Ecto neural progenitor cell (in vitro differentiated cells): ENCODE data around the gene AHCYL2.
"Not testable (repeated sequence)": the region's sequence is repeated elsewhere in the genome, so short reads cannot be mapped to it uniquely, and the experiment has no call there.

Source experiments
- DNase-seq: peaks from one replicate; pipeline ENCODE4 v3.0.0-alpha.2; 2018; ENCODE audit warnings: low spot score

The AHCYL2 gene

GRCh38 chr7:129292861-129293260 is 68.0 kb downstream of the AHCYL2 start:
- no peak for DNase-seq

- DNase-seq = no peak
Measured at GRCh38 chr7:129295015-129295423, 70.2 kb downstream of the AHCYL2 start.

- DNase-seq = no peak
Measured at GRCh38 chr7:129298268-129298893, 73.6 kb downstream of the AHCYL2 start.

GRCh38 chr7:129299889-129300288 is 75.1 kb downstream of the AHCYL2 start:
- no peak for DNase-seq

GRCh38 chr7:129300299-129300698 is 75.5 kb downstream of the AHCYL2 start:
- DNase-seq = not testable (repeated sequence)

GRCh38 chr7:129307592-129307991 is 82.8 kb downstream of the AHCYL2 start:
- no peak for DNase-seq

GRCh38 chr7:129308047-129308446 is 83.2 kb downstream of the AHCYL2 start:
- no peak for DNase-seq

GRCh38 chr7:129311429-129311828 is 86.6 kb downstream of the AHCYL2 start:
- DNase-seq = no peak

GRCh38 chr7:129313282-129313681 is 88.5 kb downstream of the AHCYL2 start:
- no peak for DNase-seq

- no peak for DNase-seq
Measured at GRCh38 chr7:129315960-129316359, 91.1 kb downstream of the AHCYL2 start.

GRCh38 chr7:129317450-129317849 is 92.6 kb downstream of the AHCYL2 start:
- DNase-seq = no peak

- DNase-seq = no peak
Measured at GRCh38 chr7:129327076-129327475, 102.2 kb downstream of the AHCYL2 start.

GRCh38 chr7:129332254-129333035 is 107.6 kb downstream of the AHCYL2 start:
- no peak for DNase-seq

GRCh38 chr7:129334473-129334872 is 109.6 kb downstream of the AHCYL2 start:
- no peak for DNase-seq

GRCh38 chr7:129338450-129338849 is 113.6 kb downstream of the AHCYL2 start:
- DNase-seq = no peak

- DNase-seq = no peak
Measured at GRCh38 chr7:129341212-129341611, 116.4 kb downstream of the AHCYL2 start.

GRCh38 chr7:129341816-129342806 is 117.3 kb downstream of the AHCYL2 start:
- no peak for DNase-seq

- no peak for DNase-seq
Measured at GRCh38 chr7:129343099-129343700, 118.4 kb downstream of the AHCYL2 start.

- no peak for DNase-seq
Measured at GRCh38 chr7:129347330-129347729, 122.5 kb downstream of the AHCYL2 start.

GRCh38 chr7:129348023-129348740 is 123.4 kb downstream of the AHCYL2 start:
- DNase-seq = no peak

- DNase-seq = no peak
Measured at GRCh38 chr7:129351320-129351719, 126.5 kb downstream of the AHCYL2 start.
